ENCODE measurements around the gene PITRM1.

Gene PITRM1

GRCh38 chr10:3169673-3170072 is 2.9 kb downstream of the PITRM1 start:
- Histone ChIP-seq H3K36me3 (peaks cover 55% of the 10 kb centered on the region), H3K27me3 (no peaks in the 10 kb centered on the region), H3K4me3 (no peak overlapping the region; the same call in 1 of the 2 replicates), H3K27ac (peak overlapping the region; percentile 69; the same call in 1 of the 2 replicates), H3K9ac (no peak overlapping the region; the same call in 1 of the 2 replicates), H4K20me1 (peaks cover 11% of the 10 kb centered on the region; the same call in 1 of the 2 replicates), H3K9me3 (peaks cover 16% of the 10 kb centered on the region), H3K4me2 (peak overlapping the region; percentile 47; the same call in 1 of the 2 replicates), H3K4me1 (peaks cover 34% of the 10 kb centered on the region)
- no peak for TF ChIP-seq Cebpa-rat (IDR thresholded peaks at IDR 0.05)

- no peak for TF ChIP-seq Cebpa-rat (IDR thresholded peaks at IDR 0.05)
- no peak overlapping the region for H3K9ac ChIP-seq
- H3K4me2 ChIP-seq: peak overlapping the region; percentile 47; the same call in 1 of the 2 replicates
- H3K4me3 ChIP-seq: no peak overlapping the region; the same call in 1 of the 2 replicates
- H3K9me3 ChIP-seq: peaks cover 16% of the 10 kb centered on the region
- peaks cover 59% of the 10 kb centered on the region for H3K36me3 ChIP-seq
- H4K20me1 ChIP-seq: peaks cover 11% of the 10 kb centered on the region; the same call in 1 of the 2 replicates
- H3K4me1 ChIP-seq: peaks cover 34% of the 10 kb centered on the region
- peak overlapping the region; percentile 69 for H3K27ac ChIP-seq
- no peaks in the 10 kb centered on the region for H3K27me3 ChIP-seq
Measured at GRCh38 chr10:3169271-3169670, 3.3 kb downstream of the PITRM1 start.

GRCh38 chr10:3167611-3168330 is 4.8 kb downstream of the PITRM1 start:
- no peak overlapping the region for H3K9ac ChIP-seq
- no peaks in the 10 kb centered on the region for H3K27me3 ChIP-seq
- H4K20me1 ChIP-seq: peaks cover 11% of the 10 kb centered on the region; the same call in 1 of the 2 replicates
- H3K4me3 ChIP-seq: no peak overlapping the region
- peaks cover 74% of the 10 kb centered on the region for H3K36me3 ChIP-seq
- peaks cover 16% of the 10 kb centered on the region for H3K9me3 ChIP-seq
- H3K4me1 ChIP-seq: peaks cover 34% of the 10 kb centered on the region
- H3K4me2 ChIP-seq: no peak overlapping the region
- TF ChIP-seq Cebpa-rat (IDR thresholded peaks at IDR 0.05): no peak
- no peak overlapping the region for H3K27ac ChIP-seq

- TF ChIP-seq Cebpa-rat (IDR thresholded peaks at IDR 0.05): no peak
- Histone ChIP-seq H3K4me1 (peaks cover 38% of the 10 kb centered on the region), H3K27me3 (no peaks in the 10 kb centered on the region), H3K9ac (no peak overlapping the region), H3K9me3 (peaks cover 16% of the 10 kb centered on the region), H3K4me2 (no peak overlapping the region), H4K20me1 (peaks cover 11% of the 10 kb centered on the region; the same call in 1 of the 2 replicates), H3K4me3 (no peak overlapping the region), H3K36me3 (peaks cover 84% of the 10 kb centered on the region), H3K27ac (no peak overlapping the region)
Measured at GRCh38 chr10:3166496-3167290, 5.9 kb downstream of the PITRM1 start.

- H3K4me2 ChIP-seq: no peak overlapping the region
- H3K27me3 ChIP-seq: no peaks in the 10 kb centered on the region
- peaks cover 16% of the 10 kb centered on the region for H3K9me3 ChIP-seq
- H3K9ac ChIP-seq: no peak overlapping the region
- H4K20me1 ChIP-seq: no peaks in the 10 kb centered on the region; the same call in 1 of the 2 replicates
- no peak for TF ChIP-seq Cebpa-rat (IDR thresholded peaks at IDR 0.05)
- peaks cover 99% of the 10 kb centered on the region for H3K36me3 ChIP-seq
- H3K4me1 ChIP-seq: peaks cover 28% of the 10 kb centered on the region
- no peak overlapping the region for H3K4me3 ChIP-seq
- H3K27ac ChIP-seq: no peak overlapping the region
Measured at GRCh38 chr10:3165196-3165595, 7.4 kb downstream of the PITRM1 start.

GRCh38 chr10:3163879-3164278 is 8.7 kb downstream of the PITRM1 start:
- peaks cover 16% of the 10 kb centered on the region for H3K4me1 ChIP-seq
- no peaks in the 10 kb centered on the region for H3K27me3 ChIP-seq
- H3K4me2 ChIP-seq: no peak overlapping the region
- no peak overlapping the region for H3K27ac ChIP-seq
- H3K9ac ChIP-seq: no peak overlapping the region
- H3K36me3 ChIP-seq: peaks cover 100% of the 10 kb centered on the region
- TF ChIP-seq Cebpa-rat (IDR thresholded peaks at IDR 0.05): no peak
- peaks cover 6% of the 10 kb centered on the region for H3K9me3 ChIP-seq
- H3K4me3 ChIP-seq: no peak overlapping the region
- H4K20me1 ChIP-seq: no peaks in the 10 kb centered on the region; the same call in 1 of the 2 replicates

- H3K27me3 ChIP-seq: no peaks in the 10 kb centered on the region
- H3K9me3 ChIP-seq: no peaks in the 10 kb centered on the region
- no peak overlapping the region for H3K4me2 ChIP-seq
- H3K27ac ChIP-seq: no peak overlapping the region
- no peak overlapping the region for H3K4me3 ChIP-seq
- peaks cover 9% of the 10 kb centered on the region for H3K4me1 ChIP-seq
- no peak overlapping the region for H3K9ac ChIP-seq
- H4K20me1 ChIP-seq: no peaks in the 10 kb centered on the region; the same call in 1 of the 2 replicates
- TF ChIP-seq Cebpa-rat (IDR thresholded peaks at IDR 0.05): no peak
- peaks cover 100% of the 10 kb centered on the region for H3K36me3 ChIP-seq
Measured at GRCh38 chr10:3162533-3162932, 10.0 kb downstream of the PITRM1 start.

GRCh38 chr10:3159152-3159551 is 13.4 kb downstream of the PITRM1 start:
- no peak overlapping the region for H3K27ac ChIP-seq
- no peaks in the 10 kb centered on the region for H3K27me3 ChIP-seq
- no peak overlapping the region for H3K4me2 ChIP-seq
- no peaks in the 10 kb centered on the region for H3K9me3 ChIP-seq
- H4K20me1 ChIP-seq: no peaks in the 10 kb centered on the region
- TF ChIP-seq Cebpa-rat (IDR thresholded peaks at IDR 0.05): no peak
- peaks cover 95% of the 10 kb centered on the region for H3K36me3 ChIP-seq
- H3K4me3 ChIP-seq: no peak overlapping the region
- no peak overlapping the region for H3K9ac ChIP-seq
- H3K4me1 ChIP-seq: peaks cover 9% of the 10 kb centered on the region

- H3K9me3 ChIP-seq: no peaks in the 10 kb centered on the region
- TF ChIP-seq Cebpa-rat (IDR thresholded peaks at IDR 0.05): no peak
- peaks cover 95% of the 10 kb centered on the region for H3K36me3 ChIP-seq
- H3K4me1 ChIP-seq: no peaks in the 10 kb centered on the region
- H3K4me2 ChIP-seq: no peak overlapping the region
- H3K4me3 ChIP-seq: no peak overlapping the region
- no peak overlapping the region for H3K9ac ChIP-seq
- no peaks in the 10 kb centered on the region for H3K27me3 ChIP-seq
- H4K20me1 ChIP-seq: peaks cover 23% of the 10 kb centered on the region; the same call in 1 of the 2 replicates
- no peak overlapping the region for H3K27ac ChIP-seq
Measured at GRCh38 chr10:3154666-3155065, 17.9 kb downstream of the PITRM1 start.

GRCh38 chr10:3152566-3152935 is 20.0 kb downstream of the PITRM1 start:
- Histone ChIP-seq H3K36me3 (peaks cover 95% of the 10 kb centered on the region), H3K9ac (no peak overlapping the region), H3K4me2 (no peak overlapping the region), H3K27me3 (no peaks in the 10 kb centered on the region), H3K4me1 (no peaks in the 10 kb centered on the region), H4K20me1 (peaks cover 31% of the 10 kb centered on the region; the same call in 1 of the 2 replicates), H3K9me3 (no peaks in the 10 kb centered on the region), H3K27ac (no peak overlapping the region), H3K4me3 (no peak overlapping the region)
- TF ChIP-seq Cebpa-rat (IDR thresholded peaks at IDR 0.05): no peak
